WTC11 (cell line): ENCODE results near the gene SPTLC2. TPM values are rescaled to one million over a fixed set of nuclear protein-coding genes. Genes with fewer than 3 reads are reported as not detected.

Experiments
- ATAC-seq: fragments of 200-7000 bp; cut with Tn5 transposase; 2 replicates; pipeline ENCODE4 v1.10.0; 2021; ENCODE audit warnings: mild to moderate bottlenecking, moderate library complexity
- CTCF ChIA-PET: fragments of 300-600 bp; sonication (Branson Sonifier 250); formaldehyde crosslinking; loops from one replicate; lab custom pipeline; 2021; ENCODE audit warnings: antibody characterized with exemption; lab: Charles Lee
- POLR2A ChIA-PET: fragments of 350-600 bp; sonication (Branson Sonifier 250); formaldehyde crosslinking; loops from one replicate; lab custom pipeline; 2021; ENCODE audit warnings: antibody characterized with exemption; lab: Charles Lee
- DNase-seq: peaks from one replicate; pipeline ENCODE4 v3.0.0; 2021; ENCODE audit warnings: low spot score
- H3K27ac Mint-ChIP-seq: 2 replicates; pipeline ENCODE4 v1.8.0; 2021; ENCODE audit warnings: mixed read lengths
- H3K27me3 Mint-ChIP-seq: 2 replicates; pipeline ENCODE4 v1.8.0; 2021; ENCODE audit warnings: low read depth, mild to moderate bottlenecking, moderate library complexity, mixed read lengths
- H3K36me3 Mint-ChIP-seq: 2 replicates; pipeline ENCODE4 v1.8.0; 2021; ENCODE audit warnings: mixed read lengths
- H3K4me1 Mint-ChIP-seq: 2 replicates; pipeline ENCODE4 v1.8.0; 2022; ENCODE audit warnings: mixed read lengths
- H3K4me3 Mint-ChIP-seq: 2 replicates; pipeline ENCODE4 v1.8.0; 2021; ENCODE audit warnings: mild to moderate bottlenecking, moderate library complexity, mixed read lengths
- H3K9me3 Mint-ChIP-seq: 2 replicates; pipeline ENCODE4 v1.8.0; 2021; ENCODE audit warnings: mixed read lengths
- ELF4 ChIP-seq: sonication (generic); formaldehyde crosslinking; IDR thresholded peaks from 2 replicates; pipeline ENCODE4 v1.8.1; 2022; ENCODE audit warnings: low read depth, mild to moderate bottlenecking, moderate library complexity, missing genetic modification reagents
- FOXJ3 ChIP-seq: sonication (generic); formaldehyde crosslinking; IDR thresholded peaks from 2 replicates; pipeline ENCODE4 v1.9.0; 2021; ENCODE audit warnings: missing genetic modification reagents, mild to moderate bottlenecking, borderline replicate concordance
- GABPB1 ChIP-seq: sonication (generic); formaldehyde crosslinking; IDR thresholded peaks from 2 replicates; pipeline ENCODE4 v1.8.1; 2023; ENCODE audit warnings: mild to moderate bottlenecking, missing genetic modification reagents
- NR2C2 ChIP-seq: sonication (generic); formaldehyde crosslinking; IDR thresholded peaks from 2 replicates; pipeline ENCODE4 v1.8.0; 2022; ENCODE audit warnings: mild to moderate bottlenecking, missing genetic modification reagents
- ZBTB21 ChIP-seq: sonication (generic); formaldehyde crosslinking; IDR thresholded peaks from 2 replicates; pipeline ENCODE4 v1.8.1; 2023; ENCODE audit warnings: mild to moderate bottlenecking, missing genetic modification reagents, borderline replicate concordance
- ZNF138 ChIP-seq: sonication (generic); formaldehyde crosslinking; conservative IDR thresholded peaks from 2 replicates; pipeline ENCODE4 v1.8.1; 2022; ENCODE audit warnings: mild to moderate bottlenecking, moderate library complexity, missing genetic modification reagents
- total RNA-seq: library from RNA; stranded (reverse); gene quantifications from 3 replicates; pipeline ENCODE4 v1.2.3, GENCODE V29; 2021
- TF ChIP-seq, protein P1 (sequence below): fragments of 250-450 bp; sonication (Bioruptor Pico); IDR thresholded peaks from 2 replicates; pipeline ENCODE4 v2.1.2; 2022; ENCODE audit warnings: mild to moderate bottlenecking, moderate library complexity
- TF ChIP-seq, protein P2 (sequence below): sonication (generic); formaldehyde crosslinking; IDR thresholded peaks from 2 replicates; pipeline ENCODE4 v1.8.0; 2023; ENCODE audit warnings: missing genetic modification reagents, mild to moderate bottlenecking, borderline replicate concordance
- TF ChIP-seq, protein P3 (sequence below): sonication (generic); formaldehyde crosslinking; IDR thresholded peaks from 2 replicates; pipeline ENCODE4 v1.8.1; 2023; ENCODE audit warnings: mild to moderate bottlenecking, missing genetic modification reagents, borderline replicate concordance
- TF ChIP-seq, protein P4 (sequence below): fragments of 250-450 bp; sonication (Bioruptor Pico); IDR thresholded peaks from 2 replicates; pipeline ENCODE4 v1.8.0; 2021; ENCODE audit warnings: mild to moderate bottlenecking
- TF ChIP-seq, protein P5 (sequence below): sonication (generic); formaldehyde crosslinking; IDR thresholded peaks from 2 replicates; pipeline ENCODE4 v1.8.0; 2023; ENCODE audit warnings: missing genetic modification reagents
- TF ChIP-seq, protein P6 (sequence below): sonication (generic); formaldehyde crosslinking; IDR thresholded peaks from 2 replicates; pipeline ENCODE4 v1.8.1; 2023; ENCODE audit warnings: mild to moderate bottlenecking, missing genetic modification reagents
- TF ChIP-seq, protein P7 (sequence below): sonication (generic); formaldehyde crosslinking; IDR thresholded peaks from 2 replicates; pipeline ENCODE4 v1.8.0; 2023; ENCODE audit warnings: mild to moderate bottlenecking, missing genetic modification reagents
- TF ChIP-seq, protein P8 (sequence below): sonication (generic); formaldehyde crosslinking; conservative IDR thresholded peaks from 2 replicates; pipeline ENCODE4 v1.8.1; 2022; ENCODE audit warnings: mild to moderate bottlenecking, missing genetic modification reagents

The SPTLC2 gene
- total RNA-seq, 1 experiment from 2014 or later: 40.1 TPM

DNA sequence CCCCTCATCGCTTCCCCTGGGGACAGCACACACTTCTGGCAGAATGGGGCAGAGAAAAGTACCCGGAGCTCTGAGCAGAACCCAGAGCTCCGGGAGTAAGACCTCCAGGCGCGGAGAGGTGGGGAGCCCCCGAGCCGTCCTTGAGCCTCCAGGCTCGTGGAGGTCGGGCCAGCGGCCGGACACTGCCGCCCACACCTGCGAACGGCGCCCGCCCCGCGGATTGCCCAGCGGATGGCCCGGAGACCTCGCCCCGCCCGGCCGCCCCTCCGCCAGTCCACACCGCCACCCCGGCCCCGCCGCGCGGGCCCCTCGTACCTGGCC is 344 bp downstream of the SPTLC2 start (continued):
- TF ChIP-seq, protein P1, sequence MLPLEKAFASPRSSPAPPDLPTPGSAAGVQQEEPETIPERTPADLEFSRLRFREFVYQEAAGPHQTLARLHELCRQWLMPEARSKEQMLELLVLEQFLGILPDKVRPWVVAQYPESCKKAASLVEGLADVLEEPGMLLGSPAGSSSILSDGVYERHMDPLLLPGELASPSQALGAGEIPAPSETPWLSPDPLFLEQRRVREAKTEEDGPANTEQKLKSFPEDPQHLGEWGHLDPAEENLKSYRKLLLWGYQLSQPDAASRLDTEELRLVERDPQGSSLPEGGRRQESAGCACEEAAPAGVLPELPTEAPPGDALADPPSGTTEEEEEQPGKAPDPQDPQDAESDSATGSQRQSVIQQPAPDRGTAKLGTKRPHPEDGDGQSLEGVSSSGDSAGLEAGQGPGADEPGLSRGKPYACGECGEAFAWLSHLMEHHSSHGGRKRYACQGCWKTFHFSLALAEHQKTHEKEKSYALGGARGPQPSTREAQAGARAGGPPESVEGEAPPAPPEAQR (CRISPR knock-in tag): no peak
- TF ChIP-seq, protein P2, sequence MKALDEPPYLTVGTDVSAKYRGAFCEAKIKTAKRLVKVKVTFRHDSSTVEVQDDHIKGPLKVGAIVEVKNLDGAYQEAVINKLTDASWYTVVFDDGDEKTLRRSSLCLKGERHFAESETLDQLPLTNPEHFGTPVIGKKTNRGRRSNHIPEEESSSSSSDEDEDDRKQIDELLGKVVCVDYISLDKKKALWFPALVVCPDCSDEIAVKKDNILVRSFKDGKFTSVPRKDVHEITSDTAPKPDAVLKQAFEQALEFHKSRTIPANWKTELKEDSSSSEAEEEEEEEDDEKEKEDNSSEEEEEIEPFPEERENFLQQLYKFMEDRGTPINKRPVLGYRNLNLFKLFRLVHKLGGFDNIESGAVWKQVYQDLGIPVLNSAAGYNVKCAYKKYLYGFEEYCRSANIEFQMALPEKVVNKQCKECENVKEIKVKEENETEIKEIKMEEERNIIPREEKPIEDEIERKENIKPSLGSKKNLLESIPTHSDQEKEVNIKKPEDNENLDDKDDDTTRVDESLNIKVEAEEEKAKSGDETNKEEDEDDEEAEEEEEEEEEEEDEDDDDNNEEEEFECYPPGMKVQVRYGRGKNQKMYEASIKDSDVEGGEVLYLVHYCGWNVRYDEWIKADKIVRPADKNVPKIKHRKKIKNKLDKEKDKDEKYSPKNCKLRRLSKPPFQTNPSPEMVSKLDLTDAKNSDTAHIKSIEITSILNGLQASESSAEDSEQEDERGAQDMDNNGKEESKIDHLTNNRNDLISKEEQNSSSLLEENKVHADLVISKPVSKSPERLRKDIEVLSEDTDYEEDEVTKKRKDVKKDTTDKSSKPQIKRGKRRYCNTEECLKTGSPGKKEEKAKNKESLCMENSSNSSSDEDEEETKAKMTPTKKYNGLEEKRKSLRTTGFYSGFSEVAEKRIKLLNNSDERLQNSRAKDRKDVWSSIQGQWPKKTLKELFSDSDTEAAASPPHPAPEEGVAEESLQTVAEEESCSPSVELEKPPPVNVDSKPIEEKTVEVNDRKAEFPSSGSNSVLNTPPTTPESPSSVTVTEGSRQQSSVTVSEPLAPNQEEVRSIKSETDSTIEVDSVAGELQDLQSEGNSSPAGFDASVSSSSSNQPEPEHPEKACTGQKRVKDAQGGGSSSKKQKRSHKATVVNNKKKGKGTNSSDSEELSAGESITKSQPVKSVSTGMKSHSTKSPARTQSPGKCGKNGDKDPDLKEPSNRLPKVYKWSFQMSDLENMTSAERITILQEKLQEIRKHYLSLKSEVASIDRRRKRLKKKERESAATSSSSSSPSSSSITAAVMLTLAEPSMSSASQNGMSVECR (CRISPR knock-in tag): no peak
- TF ChIP-seq ELF4 (CRISPR knock-in tag): no peak
- TF ChIP-seq NR2C2 (CRISPR knock-in tag): no peak

DNA sequence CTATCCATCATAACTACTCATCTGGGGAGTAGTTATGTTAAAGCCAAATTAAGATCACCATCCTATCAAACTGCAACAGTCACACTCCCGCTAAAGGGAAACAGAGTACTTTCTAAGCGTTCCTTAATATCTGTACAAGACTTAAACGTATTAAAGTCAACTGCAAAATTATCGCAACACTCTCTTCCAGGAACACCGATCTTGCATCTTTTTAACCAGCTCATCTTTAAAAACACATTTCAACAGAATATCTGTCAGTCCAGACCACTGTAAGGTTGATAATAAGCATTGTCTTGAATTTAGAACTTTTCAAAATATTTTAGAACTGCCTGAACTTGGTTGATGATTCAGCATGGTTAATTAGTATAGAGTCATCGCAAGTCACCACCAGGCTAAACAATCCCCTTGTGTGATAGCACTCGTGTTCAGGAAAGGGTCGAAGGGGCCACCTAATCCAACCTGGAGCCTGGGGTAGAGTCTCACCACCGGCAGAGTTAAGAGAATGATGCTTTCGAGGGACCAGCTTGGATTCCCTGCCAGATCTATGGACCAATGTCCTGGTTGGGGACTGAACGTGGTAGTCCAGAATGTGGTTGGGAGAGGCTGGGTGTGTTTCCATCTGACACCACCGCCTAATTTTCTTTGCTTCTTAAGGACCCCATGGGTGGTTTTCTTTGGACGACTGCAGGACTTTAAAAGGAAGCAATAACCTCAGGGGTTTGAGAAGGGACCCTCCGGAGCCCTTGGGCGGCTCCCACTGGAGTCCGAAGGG is 890 bp downstream of the SPTLC2 start:
- Mint-ChIP-seq H3K27me3 (no peaks in the 10 kb centered on the region), H3K9me3 (no peaks in the 10 kb centered on the region), H3K4me1 (peaks cover 46% of the 10 kb centered on the region), H3K36me3 (no peaks in the 10 kb centered on the region), H3K4me3 (peak overlapping the region; percentile 84), H3K27ac (peak overlapping the region; percentile 63; the same call in 1 of the 2 replicates)
- ChIA-PET POLR2A (no interaction called here), CTCF (interaction anchor here (0.6 to 1.0 kb wide), 2 partner anchors 39 to 62 kb away, joined by 3 read pairs; no protein-coding TSS in a partner anchor)
- no peak for ATAC-seq
- DNase-seq: no peak
- TF ChIP-seq, protein P3, sequence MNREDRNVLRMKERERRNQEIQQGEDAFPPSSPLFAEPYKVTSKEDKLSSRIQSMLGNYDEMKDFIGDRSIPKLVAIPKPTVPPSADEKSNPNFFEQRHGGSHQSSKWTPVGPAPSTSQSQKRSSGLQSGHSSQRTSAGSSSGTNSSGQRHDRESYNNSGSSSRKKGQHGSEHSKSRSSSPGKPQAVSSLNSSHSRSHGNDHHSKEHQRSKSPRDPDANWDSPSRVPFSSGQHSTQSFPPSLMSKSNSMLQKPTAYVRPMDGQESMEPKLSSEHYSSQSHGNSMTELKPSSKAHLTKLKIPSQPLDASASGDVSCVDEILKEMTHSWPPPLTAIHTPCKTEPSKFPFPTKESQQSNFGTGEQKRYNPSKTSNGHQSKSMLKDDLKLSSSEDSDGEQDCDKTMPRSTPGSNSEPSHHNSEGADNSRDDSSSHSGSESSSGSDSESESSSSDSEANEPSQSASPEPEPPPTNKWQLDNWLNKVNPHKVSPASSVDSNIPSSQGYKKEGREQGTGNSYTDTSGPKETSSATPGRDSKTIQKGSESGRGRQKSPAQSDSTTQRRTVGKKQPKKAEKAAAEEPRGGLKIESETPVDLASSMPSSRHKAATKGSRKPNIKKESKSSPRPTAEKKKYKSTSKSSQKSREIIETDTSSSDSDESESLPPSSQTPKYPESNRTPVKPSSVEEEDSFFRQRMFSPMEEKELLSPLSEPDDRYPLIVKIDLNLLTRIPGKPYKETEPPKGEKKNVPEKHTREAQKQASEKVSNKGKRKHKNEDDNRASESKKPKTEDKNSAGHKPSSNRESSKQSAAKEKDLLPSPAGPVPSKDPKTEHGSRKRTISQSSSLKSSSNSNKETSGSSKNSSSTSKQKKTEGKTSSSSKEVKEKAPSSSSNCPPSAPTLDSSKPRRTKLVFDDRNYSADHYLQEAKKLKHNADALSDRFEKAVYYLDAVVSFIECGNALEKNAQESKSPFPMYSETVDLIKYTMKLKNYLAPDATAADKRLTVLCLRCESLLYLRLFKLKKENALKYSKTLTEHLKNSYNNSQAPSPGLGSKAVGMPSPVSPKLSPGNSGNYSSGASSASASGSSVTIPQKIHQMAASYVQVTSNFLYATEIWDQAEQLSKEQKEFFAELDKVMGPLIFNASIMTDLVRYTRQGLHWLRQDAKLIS (CRISPR knock-in tag): no peak
- TF ChIP-seq GABPB1 (CRISPR knock-in tag): no peak

DNA sequence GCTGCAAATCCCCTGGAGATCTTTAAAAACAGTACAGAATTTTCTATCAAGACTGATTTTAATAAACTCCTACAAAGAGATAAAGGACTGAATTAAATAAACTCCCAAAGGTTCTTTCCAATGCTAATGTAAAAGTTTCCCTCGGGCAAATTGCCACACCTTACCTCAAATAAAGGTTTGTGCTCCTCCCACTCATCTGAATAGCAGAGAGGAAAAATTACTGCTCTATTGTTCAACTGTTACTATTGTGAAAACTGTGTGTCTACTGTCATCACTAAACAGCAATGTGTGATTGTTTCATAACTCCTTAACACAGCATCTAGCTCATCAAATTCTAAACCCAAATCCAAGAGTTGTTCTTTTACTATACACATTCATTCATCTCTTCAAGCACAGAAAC is 3.2 kb downstream of the SPTLC2 start:
- H3K36me3 Mint-ChIP-seq: no peaks in the 10 kb centered on the region
- peaks cover 48% of the 10 kb centered on the region for H3K4me1 Mint-ChIP-seq
- no peaks in the 10 kb centered on the region for H3K27me3 Mint-ChIP-seq
- no peak overlapping the region for H3K27ac Mint-ChIP-seq
- CTCF ChIA-PET: no interaction called here
- H3K4me3 Mint-ChIP-seq: no peak overlapping the region
- DNase-seq (no peak), ATAC-seq (no peak)
- POLR2A ChIA-PET: no interaction called here
- H3K9me3 Mint-ChIP-seq: no peaks in the 10 kb centered on the region
- TF ChIP-seq, protein P4, sequence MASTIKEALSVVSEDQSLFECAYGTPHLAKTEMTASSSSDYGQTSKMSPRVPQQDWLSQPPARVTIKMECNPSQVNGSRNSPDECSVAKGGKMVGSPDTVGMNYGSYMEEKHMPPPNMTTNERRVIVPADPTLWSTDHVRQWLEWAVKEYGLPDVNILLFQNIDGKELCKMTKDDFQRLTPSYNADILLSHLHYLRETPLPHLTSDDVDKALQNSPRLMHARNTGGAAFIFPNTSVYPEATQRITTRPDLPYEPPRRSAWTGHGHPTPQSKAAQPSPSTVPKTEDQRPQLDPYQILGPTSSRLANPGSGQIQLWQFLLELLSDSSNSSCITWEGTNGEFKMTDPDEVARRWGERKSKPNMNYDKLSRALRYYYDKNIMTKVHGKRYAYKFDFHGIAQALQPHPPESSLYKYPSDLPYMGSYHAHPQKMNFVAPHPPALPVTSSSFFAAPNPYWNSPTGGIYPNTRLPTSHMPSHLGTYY (CRISPR knock-in tag): no peak
- TF ChIP-seq ZBTB21 (CRISPR knock-in tag): no peak
- TF ChIP-seq, protein P5, sequence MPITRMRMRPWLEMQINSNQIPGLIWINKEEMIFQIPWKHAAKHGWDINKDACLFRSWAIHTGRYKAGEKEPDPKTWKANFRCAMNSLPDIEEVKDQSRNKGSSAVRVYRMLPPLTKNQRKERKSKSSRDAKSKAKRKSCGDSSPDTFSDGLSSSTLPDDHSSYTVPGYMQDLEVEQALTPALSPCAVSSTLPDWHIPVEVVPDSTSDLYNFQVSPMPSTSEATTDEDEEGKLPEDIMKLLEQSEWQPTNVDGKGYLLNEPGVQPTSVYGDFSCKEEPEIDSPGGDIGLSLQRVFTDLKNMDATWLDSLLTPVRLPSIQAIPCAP (CRISPR knock-in tag): no peak
- TF ChIP-seq, protein P6, sequence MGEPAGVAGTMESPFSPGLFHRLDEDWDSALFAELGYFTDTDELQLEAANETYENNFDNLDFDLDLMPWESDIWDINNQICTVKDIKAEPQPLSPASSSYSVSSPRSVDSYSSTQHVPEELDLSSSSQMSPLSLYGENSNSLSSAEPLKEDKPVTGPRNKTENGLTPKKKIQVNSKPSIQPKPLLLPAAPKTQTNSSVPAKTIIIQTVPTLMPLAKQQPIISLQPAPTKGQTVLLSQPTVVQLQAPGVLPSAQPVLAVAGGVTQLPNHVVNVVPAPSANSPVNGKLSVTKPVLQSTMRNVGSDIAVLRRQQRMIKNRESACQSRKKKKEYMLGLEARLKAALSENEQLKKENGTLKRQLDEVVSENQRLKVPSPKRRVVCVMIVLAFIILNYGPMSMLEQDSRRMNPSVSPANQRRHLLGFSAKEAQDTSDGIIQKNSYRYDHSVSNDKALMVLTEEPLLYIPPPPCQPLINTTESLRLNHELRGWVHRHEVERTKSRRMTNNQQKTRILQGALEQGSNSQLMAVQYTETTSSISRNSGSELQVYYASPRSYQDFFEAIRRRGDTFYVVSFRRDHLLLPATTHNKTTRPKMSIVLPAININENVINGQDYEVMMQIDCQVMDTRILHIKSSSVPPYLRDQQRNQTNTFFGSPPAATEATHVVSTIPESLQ: no peak
- TF ChIP-seq ZNF138 (CRISPR knock-in tag): no peak
- TF ChIP-seq, protein P7, sequence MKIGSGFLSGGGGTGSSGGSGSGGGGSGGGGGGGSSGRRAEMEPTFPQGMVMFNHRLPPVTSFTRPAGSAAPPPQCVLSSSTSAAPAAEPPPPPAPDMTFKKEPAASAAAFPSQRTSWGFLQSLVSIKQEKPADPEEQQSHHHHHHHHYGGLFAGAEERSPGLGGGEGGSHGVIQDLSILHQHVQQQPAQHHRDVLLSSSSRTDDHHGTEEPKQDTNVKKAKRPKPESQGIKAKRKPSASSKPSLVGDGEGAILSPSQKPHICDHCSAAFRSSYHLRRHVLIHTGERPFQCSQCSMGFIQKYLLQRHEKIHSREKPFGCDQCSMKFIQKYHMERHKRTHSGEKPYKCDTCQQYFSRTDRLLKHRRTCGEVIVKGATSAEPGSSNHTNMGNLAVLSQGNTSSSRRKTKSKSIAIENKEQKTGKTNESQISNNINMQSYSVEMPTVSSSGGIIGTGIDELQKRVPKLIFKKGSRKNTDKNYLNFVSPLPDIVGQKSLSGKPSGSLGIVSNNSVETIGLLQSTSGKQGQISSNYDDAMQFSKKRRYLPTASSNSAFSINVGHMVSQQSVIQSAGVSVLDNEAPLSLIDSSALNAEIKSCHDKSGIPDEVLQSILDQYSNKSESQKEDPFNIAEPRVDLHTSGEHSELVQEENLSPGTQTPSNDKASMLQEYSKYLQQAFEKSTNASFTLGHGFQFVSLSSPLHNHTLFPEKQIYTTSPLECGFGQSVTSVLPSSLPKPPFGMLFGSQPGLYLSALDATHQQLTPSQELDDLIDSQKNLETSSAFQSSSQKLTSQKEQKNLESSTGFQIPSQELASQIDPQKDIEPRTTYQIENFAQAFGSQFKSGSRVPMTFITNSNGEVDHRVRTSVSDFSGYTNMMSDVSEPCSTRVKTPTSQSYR (CRISPR knock-in tag): no peak
- no peak for TF ChIP-seq FOXJ3
- TF ChIP-seq, protein P8, sequence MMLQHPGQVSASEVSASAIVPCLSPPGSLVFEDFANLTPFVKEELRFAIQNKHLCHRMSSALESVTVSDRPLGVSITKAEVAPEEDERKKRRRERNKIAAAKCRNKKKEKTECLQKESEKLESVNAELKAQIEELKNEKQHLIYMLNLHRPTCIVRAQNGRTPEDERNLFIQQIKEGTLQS (CRISPR knock-in tag): no peak
